Astrocyte (in vitro differentiated cells and primary cell): ENCODE measurements around the gene HOXA13.

Experiments
- CTCF ChIP-seq: IDR thresholded peaks from 2 replicates; pipeline ENCODE4 v1.5.1; 2011; ENCODE audit warnings: low read depth, mild to moderate bottlenecking, inconsistent platforms, low read length, moderate library complexity; ENCODE audit not compliant: insufficient read depth
- EZH2 ChIP-seq: IDR thresholded peaks from 2 replicates; pipeline ENCODE4 v1.6.1; 2012; ENCODE audit warnings: mild to moderate bottlenecking, low read length, inconsistent platforms; ENCODE audit not compliant: insufficient read depth

GRCh38 chr7:27165089-27165995, 34.5 kb downstream of the HOXA13 start, which contains the start of gene HOXA9:
- TF ChIP-seq CTCF = no peak
- TF ChIP-seq EZH2 = peak; percentile 88
